Astrocyte (in vitro differentiated cells and primary cell): Measurements from ENCODE around the gene DNAJC18.

Experiments used
- EZH2 ChIP-seq: IDR thresholded peaks from 2 replicates; pipeline ENCODE4 v1.6.1; 2012; ENCODE audit warnings: mild to moderate bottlenecking, low read length, inconsistent platforms; ENCODE audit not compliant: insufficient read depth
- TF ChIP-seq, protein P1 (sequence below): IDR thresholded peaks from 2 replicates; pipeline ENCODE4 v1.5.1; 2011; ENCODE audit warnings: low read depth, mild to moderate bottlenecking, inconsistent platforms, low read length, moderate library complexity; ENCODE audit not compliant: insufficient read depth

DNA sequence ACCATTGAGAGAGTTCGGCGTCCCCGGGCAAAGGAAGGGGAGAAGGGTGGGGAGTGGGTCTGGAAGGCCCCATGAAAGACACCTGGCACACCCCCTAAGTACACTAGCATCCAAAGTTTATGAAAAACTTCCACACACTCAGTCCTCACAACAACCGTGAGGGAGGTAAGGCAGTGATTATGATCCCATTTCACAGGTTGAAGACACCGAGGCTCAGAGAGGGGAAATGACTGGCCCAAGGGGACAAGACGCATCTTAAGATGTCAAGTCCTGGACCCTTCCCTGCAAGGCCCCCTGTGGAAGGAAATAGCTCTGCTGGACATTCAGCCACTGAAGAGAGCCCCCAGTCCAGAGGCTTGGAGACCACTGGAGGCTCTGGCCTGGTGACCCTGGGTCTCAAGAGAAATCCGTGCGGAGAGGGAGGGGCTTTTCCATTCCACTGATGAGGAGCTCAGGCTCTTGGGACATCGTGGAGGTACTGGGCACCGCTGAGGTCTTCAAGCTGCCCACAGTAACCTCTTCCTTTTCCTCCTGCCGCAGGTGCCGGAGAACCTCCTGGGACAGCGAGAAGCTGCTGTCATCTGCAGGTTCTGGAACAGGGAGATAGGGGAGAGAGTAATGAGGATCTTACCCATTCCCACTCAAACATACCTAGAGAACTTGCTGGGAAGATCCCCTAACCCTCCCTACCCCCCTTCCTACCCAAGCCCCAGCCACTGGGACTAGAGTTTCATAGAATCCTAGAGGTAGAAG lies 36.7 kb upstream of the DNAJC18 start:
- no peak for TF ChIP-seq EZH2
- TF ChIP-seq, protein P1, sequence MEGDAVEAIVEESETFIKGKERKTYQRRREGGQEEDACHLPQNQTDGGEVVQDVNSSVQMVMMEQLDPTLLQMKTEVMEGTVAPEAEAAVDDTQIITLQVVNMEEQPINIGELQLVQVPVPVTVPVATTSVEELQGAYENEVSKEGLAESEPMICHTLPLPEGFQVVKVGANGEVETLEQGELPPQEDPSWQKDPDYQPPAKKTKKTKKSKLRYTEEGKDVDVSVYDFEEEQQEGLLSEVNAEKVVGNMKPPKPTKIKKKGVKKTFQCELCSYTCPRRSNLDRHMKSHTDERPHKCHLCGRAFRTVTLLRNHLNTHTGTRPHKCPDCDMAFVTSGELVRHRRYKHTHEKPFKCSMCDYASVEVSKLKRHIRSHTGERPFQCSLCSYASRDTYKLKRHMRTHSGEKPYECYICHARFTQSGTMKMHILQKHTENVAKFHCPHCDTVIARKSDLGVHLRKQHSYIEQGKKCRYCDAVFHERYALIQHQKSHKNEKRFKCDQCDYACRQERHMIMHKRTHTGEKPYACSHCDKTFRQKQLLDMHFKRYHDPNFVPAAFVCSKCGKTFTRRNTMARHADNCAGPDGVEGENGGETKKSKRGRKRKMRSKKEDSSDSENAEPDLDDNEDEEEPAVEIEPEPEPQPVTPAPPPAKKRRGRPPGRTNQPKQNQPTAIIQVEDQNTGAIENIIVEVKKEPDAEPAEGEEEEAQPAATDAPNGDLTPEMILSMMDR, result no peak
